HG03571 (cell line): ENCODE data around the gene CSF2RB.
"Not testable (repeated sequence)": the region's sequence is repeated elsewhere in the genome, so short reads cannot be mapped to it uniquely, and the experiment has no call there.

Experiments
- ATAC-seq: cut with Tn5 transposase; IDR thresholded peaks from one replicate; pipeline ENCODE4 v1.9.1; 2021; ENCODE audit not compliant: unreplicated experiment

The CSF2RB gene

DNA sequence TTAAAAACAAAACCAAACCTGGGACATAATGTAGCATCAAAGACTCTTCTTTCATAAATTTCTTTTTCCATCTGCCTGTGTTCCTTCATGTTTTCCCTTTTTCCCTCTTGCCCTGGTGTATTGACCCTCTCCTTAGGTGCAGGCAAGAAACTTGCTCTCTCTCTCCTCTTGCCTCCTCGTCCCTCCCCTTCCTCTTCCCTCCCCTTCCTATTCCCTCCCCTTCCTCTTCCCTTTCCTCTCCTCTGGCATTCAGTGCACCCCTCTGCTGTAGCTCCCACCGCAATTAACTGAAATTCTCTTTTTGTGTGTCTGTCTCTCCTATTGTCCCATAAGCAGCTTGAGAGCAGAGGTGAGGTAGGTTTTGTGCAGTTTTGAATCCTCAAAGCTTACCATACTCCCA, 49.9 kb downstream of the CSF2RB start:
- ATAC-seq: no peak

DNA sequence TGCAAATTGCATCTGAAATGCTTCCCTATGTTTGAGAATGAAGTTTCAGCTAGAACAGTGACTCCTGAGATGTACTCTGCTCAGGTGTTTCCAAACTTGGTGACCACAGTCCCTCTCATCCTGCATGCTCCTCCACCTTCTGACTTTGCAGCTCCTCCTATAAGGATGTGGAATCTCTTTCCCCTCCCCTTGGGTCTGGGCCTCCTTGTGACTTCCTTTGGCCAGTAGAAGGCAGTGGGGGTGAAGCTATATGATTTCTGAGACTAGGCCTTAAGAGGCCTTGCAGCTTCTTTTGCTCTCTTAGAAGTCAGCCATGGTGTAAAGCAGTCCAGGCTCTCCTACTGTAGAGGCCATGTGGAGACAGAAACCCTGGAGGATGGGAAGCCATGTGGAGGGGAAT, 50.7 kb downstream of the CSF2RB start:
- no peak for ATAC-seq

DNA sequence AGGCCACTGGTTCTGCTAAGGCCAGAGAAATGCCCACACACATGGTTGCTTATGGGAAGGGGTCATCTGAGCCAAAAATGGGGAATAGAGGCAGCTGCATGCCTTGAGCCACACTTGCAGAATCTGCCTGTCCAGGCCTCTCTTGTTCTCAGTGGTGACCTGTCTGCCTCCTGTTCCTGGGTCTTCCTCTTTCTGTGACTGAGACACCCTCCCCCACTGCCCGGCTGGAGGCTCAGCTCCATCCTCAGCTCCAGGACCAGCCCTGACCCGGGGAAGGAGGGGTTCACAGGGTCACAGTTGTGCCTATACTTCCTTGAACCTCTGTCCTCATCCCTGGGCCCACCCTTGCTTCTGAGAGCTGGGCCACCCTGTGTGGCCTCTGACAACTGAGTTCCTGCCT, 52.3 kb downstream of the CSF2RB start:
- no peak for ATAC-seq

DNA sequence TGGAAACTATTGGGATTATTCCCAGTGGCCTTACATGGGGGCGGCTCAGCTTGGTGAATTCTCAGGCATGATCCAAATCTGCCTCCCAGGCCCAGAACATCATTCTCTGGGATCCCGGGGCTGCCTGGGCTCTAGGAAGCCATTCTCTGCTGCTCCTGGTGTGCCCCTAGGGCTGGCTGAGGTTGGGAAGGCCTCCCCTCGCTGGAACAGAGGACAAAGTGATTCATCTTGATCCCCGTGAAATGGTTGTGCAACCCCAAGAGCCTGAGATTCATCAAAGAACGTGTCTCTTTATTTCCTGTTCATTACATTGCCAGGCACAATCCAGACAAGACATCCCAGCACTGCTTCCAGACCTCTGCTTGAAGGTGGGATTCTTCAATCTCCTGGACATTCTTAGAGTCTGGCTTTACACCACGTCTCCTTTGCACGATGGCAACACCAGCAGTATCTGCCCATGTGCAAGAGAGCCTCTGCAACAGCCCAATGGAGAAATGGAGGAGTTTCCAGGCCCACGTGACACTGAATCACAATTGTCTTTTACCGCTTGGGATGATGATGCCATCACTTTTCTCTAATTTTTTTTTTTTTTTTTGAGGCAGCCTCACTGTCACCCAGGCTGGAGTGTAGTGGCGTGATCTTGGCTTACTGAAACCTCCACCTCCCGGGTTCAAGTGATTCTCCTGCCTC, 53.6 kb downstream of the CSF2RB start:
- ATAC-seq: no peak

DNA sequence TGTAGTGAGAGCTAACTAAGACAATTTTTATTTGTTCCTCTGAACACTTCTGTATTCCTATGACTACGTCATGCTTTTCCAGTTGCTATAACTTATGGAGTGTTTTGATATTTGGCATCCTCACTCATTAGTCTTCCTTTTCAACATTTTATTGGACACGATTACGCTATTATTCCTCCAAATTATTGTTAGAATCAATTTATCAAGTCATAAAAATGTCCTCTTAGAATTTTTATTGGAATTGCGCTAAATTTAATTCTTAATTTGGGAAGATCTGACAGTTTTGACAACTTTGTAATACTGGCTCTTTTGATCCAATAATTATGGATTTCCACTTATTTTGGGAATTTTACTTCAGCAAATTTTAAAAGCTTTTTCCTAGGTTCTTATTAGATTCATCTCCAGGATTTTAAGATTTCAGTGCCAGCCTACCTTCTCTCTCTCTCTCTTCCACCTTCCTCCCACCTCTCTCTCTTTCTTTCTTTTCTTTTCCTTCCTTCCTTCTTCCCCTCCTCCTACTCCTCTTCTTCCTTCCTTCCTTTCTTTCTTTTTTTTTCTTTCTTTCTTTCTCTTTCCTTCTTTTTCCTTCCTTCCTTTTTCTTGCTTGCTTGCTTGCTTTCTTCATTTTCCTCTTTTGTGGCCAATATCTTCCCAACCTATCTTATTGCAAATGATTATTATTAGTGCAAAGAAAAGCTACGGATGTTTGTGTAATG, 55.0 kb downstream of the CSF2RB start:
- ATAC-seq: no peak

DNA sequence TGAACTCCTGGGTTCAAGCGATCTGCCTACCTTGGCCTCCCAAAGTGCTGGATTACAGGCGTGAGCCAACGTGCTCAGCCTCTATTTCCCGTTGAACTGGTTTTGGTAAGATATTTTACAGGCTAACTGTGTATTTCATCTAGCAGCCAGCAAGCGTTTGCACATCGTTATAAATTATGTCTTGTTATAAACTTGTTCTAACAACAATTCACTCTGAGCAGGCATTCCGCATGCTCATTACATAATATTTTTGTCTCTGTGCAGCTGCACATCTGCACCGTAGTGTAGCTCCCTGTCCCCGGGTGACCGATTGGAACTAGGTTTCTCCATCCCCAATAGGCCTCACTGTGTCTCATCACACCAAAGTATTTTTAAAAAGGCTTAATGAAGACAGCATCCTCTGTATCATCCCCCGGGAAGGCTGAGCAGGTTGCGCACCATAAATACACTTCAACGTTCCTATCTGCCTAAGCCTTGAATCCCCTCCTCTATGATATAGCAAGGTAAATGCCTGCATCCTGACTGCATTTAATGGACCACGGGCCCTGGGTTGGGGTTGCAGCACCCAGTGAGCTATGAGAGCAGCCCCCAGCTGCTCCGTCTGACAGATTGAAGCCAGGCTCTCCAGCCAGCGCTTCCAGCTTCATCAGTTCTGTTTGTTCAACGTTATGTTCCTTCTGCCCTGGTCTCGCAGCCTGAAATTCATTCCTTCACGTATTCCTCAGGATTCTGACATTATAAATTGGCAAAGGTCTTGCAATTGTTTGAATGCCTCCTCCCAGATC, 58.1 kb downstream of the CSF2RB start:
- no peak for ATAC-seq

DNA sequence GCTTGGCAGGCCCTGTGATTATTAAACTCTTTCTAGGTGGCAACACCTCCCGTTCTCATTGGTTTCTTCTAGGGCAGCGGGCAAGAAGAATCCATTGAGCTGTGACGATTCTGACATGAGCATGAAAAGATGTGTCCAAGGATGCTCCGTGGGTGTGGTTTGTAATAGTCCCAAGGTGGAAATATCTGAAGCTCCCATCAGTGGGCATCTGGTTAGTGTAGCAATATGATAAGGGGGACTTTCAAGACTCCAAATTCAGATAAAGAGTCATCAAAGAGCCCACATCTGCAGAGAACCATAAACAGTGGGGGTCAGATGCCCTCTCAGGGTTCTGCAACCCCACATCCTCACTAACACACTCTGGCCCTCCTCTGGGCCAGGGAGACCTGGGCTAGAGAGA, 63.2 kb downstream of the CSF2RB start:
- ATAC-seq: no peak

DNA sequence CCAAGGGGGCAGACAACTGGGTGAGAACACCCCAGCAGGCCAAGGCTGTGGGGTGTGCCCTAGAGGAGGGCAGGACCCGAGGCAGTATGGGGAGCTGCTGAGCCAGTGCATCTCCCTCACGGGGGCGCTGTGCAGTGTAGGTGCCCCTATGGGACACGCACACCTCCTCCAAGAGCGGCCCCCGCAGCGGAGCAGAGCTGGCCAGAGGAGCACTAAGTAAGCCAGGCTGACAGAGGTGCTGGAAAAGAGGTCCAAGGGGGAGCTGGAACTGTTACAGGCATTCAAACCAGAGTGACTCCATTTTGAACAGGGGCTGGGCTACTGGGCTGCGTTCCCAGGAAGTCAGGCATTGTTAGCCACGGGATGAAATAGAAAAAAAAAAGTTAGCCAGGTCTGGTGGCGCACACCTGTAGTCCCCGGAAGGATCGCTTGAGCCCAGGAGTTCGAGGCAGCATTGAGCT, 64.0 kb downstream of the CSF2RB start:
- no peak for ATAC-seq

DNA sequence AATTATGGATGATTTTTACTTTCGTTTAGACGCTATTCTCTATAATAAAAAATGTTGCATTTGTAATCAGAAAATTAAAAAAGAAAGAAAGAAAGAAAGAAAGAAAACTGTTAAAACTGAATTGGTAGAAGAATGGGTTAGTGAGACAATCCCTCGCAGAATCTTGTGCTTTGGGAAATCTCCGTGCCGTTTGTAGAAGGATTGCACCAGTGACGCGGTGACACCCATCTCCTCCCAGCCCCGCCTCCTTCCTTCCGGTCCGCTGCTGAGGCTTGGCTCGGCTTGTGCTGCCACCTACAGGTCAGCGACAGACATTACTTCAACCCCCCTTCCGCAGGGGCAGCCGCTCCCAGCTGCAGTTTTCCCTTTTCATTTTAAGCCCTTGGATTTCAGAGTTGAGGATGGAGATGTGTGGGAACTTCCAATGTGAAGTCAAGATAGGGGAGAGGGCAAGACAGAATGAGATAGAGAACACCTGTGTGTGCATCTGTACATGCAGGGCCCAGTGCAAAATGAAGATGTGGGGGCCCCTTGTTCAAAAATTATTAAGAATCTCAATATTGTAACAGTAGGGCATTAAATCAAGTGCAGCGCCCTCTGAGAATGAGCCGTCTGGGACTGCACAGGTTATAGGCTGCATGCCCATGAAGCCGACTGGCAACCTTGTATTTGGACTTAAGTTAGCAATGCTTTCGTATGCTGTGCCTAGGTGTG, 64.7 kb downstream of the CSF2RB start:
- ATAC-seq: no peak

DNA sequence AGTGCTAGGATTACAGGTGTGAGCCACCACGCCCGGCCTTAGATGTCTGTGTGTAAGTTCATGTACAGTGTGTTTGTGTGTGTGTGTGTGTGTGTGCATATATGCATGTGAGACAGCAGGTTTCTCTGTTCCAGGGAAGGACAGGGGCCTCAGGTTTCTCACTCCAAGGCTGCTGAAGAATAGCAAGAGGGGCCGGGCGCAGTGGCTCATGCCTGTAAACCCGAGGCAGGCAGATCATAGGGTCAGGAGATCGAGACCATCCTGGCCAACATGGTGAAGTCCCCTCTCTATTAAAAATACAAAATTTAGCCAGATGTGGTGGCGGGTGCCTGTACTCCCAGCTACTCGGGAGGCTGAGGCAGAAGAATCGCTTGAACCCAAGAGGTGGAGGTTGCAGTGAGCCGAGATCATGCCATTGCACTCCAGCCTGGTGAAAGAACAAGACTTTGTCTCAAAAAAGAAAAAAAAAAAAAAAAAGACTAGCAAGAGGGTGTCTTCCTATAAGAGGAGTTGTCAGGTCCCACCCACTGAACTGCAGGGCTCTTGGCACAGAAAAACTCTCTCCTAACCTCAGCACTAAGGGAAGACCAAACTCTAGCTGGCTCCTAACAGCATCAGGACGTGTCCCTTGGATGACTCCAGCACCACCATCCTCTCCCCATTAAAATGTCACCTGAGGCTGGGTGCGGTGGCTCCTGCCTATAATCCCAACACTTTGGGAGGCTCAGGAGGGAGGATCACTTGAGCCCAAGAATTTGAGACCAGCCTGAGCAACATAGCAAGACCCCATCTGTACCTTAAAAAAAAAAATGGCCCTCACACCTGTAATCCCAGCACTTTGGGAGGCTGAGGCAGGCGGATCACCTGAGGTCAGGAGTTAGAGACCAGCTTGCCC, 65.8 kb downstream of the CSF2RB start:
- ATAC-seq: no peak

DNA sequence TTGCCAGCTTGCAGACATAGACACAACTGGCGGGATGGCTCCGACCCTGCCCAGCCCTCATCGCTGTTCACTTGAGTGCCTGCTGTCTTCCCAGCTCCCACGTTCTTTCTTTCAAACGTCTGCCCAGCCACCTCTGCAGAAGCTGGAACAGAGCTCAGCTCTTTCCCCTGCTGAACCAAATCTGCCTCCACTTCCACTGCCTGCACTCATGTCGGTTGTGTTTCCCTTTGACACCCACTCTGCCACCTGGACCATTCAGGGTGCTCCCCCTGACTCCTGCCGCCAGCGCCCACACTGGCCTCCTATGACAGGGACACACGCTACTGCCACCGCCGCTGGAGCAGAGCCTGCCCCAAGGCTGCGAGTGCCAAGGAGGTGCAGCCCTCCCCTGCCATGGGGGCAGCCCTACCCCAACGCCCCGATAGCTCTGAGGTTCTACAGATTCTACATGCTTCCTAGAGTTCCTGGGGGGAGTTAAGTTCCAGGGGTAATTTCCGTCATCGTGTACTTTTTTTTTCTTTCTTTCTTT, 67.9 kb downstream of the CSF2RB start:
- ATAC-seq: no peak

DNA sequence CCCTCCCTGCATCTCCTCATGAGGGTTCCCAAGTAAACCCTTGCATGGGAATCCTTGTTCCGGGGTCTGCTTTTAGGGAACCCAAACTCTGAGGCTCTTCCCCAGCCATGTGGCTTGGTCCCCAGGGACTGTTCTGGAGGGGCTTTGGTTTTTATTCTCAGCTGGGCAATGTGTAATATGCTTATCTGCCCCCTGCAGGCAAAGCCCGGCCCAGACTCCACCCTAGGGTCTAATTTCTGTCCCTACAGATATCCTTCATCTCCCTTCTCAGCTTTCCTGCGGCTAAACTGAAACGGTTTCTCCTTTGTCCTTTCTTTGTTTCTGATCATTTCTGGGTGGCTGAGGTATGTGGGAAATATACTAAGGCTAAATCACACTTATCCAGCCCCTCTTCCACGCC, 68.7 kb downstream of the CSF2RB start:
- ATAC-seq: no peak

DNA sequence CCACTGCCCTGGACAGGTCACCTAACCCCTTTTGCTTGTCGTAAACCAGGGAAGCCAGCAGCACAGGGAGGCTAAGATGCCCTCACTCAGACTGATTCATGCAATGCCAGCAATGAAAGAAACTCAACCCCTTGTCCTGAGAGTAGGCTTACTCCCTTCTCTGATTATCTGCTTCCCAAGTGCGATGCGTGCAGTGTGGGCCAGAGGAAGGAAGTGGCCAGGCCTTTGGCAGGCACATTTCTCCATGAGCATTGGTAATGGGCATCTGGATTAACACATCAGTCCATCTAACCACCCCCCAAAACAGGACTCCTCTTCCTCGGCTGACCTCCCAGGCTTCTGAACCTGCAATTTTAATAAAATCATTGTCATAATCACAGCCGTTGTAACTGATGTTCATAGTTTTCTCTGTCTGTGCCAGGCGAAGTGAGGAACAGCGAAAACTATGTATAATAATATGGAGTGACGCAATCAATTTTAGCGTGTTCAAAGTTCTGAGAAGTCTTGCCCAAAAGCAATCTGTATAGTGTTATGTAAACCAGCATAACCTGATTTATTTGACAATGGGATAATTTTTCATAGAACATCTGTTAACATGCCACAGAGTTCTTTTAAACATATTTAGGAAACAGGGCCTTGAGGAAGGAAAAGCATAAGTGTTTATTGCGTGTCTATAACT, 71.9 kb downstream of the CSF2RB start:
- no peak for ATAC-seq

DNA sequence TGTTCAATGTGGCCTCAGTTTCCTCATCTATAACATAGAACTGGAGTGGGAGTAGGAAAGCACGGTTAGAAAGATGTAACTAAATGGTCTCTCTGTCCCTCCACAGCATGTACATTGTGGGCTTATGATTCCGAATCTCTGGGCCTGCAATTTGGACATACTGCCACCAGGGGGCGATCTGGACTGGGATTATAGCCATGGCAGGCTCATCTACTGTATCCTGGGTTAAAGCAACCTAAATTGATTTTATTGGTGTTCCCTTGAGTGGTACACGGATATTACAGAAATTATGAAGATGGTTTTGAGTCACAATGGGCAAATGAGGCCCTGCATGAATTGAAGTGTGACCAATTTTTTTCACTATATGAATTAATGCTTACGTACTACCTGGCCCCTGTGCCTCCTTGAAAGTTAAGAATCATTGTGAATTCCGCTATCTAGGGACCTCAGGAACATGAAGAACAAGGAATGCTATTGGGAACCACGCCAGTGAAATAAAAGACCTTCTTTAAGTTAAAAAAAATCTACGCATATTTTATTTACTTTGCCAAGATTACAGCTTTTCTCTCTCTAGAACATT, 72.9 kb downstream of the CSF2RB start:
- no peak for ATAC-seq

DNA sequence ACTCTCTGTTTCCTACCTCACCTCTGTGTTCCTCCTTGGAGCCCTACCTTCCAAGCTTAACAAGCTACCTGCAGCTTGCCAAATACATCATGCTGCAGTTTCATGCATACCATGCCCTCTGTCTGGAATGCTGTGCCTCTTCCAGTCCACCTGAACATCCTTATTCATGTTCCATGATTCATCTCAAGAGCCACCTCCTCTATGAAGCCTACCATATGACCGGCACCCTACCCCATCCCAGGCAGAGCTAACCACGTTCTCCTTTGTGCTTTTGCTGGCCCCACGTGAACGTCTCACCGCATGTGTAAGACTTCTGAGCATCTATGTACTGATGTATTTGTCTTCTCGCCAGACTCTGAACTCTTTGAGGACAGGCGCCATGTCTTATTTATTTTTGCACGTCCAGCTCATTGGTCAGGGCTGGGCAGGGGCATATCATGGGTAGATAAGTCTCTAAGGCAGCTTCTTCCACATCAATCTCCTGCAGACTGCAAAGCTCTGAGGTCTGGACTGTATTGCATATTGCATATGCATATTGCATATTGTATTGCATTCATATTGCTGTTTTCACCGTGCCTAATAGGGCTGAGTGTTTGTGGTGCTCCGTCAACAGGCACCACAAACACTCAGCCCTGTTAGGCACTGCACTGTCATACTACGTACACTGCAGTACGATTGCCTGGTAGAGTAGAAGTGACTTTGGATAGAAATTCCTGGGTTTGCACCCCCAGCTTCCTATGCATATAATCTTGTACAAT, 74.8 kb downstream of the CSF2RB start:
- ATAC-seq: no peak

DNA sequence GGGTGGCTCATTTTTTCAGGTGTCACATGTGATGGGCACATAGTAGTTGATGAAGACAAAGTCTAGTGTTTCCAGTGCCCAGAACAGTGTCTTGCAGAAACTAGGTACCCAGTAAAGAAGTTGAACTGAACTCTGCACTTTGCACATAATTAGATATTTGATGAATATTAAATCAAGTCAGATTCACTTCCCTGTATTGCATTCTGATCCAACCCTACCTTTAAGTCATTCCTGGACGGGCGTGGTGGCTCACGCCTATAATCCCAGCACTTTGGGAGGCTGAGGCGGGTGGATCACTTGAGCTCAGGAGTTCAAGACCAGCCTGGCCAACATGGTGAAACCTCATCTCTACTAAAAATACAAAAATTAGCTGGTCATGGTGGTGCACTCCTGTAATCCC, 75.6 kb downstream of the CSF2RB start:
- ATAC-seq: not testable (repeated sequence)
